HG03280 (cell line): ENCODE results near the gene FAM120B.
"Not testable (repeated sequence)": the region's sequence is repeated elsewhere in the genome, so short reads cannot be mapped to it uniquely, and the experiment has no call there.

Source experiments
- ATAC-seq: cut with Tn5 transposase; IDR thresholded peaks from one replicate; pipeline ENCODE4 v1.9.1; 2021; ENCODE audit warnings: mild to moderate bottlenecking, moderate library complexity; ENCODE audit not compliant: unreplicated experiment

FAM120B gene

DNA sequence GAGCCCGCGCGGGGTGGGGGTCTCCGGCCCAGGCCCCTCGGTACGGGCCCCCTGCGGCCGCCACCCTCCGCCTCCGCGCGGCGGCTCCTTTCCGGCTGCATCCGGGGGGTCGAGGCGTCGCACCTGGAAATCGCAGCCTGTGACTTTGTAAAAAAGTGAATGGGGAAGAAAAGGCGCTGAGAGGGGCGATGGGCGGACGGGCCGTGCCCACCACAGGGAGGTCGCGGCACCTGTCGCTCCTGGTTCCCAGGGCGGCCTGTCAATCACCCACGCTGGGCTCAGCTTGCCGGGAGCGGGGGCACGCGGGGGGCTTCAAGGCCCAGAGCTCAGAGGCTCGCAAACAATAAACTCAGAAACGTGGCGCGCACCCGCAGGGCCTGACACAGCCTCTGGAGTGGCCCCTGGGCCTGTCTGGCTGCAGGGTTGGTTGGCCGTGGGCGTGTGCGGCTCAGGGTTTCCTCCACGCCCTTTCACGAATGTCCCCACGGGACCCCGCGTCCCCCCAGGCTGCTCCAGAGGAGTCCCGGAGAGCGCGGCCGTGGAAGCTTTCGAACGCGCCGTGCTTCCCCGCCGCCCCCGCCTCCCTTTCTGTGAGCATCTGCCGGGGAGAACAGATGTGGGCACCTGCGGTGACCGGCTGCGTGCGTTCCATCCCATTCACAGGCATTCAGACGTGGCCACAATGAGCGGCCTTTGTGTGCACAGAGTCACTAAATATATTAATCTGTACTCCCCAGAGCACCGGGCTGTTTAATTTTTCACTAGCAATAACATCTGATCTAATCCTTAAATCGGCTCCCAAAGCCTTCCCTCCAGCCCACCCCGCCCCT lies 9.6 kb upstream of the FAM120B start:
- no peak for ATAC-seq

DNA sequence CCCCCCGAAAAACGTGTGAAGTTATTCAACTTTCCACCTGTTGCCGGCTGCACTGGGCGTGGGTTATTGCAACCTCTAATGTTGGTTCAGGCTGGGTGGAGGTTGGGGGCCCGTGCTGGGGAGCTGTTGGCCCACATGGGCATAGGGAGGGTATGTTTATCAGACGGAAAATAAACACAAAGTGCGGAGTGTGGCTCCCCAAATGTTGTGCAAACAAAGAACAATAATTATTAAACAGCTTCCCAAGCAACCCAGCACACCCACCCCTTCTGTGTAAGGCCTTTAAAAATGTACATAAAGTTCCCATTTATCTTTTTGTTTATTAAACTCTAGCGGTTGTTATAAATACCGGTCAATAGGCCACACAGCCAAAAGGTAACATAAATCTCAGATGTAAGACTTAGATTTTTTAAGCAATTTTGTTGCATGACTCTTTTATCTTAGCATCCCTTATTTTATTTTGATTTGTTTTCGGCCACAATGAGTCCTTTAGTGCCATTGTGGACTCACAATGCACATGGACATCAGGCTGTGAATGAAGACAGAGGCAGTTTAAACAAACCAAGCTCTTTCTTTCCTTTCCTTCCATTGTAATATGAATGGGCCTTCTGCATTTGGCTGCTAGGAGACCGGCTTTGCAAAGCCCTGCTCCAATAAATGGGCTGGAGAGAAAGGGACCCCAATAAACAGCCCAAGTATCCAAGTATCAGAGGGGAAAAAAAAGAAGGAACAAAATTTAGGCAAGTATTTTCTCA lies 8.8 kb upstream of the FAM120B start:
- no peak for ATAC-seq

DNA sequence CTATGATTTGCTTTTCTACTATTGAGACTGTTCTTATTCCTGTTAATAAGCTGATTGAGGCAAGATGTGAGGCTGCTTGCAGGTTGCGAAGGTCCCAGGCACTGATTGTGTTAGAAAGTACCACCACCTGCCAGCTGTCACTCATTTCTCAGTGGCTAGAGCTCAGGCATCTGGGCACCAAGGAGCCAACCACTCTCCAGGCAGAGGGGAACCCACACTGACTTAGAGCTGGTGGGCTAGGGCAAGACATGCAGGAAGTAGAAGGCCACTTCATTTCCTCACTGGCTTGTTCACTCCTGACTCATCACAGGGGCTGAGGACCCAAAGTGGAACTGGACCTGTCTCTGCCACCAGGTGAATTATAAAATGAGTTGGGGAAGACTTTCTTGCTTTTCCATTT lies 7.9 kb upstream of the FAM120B start:
- no peak for ATAC-seq

DNA sequence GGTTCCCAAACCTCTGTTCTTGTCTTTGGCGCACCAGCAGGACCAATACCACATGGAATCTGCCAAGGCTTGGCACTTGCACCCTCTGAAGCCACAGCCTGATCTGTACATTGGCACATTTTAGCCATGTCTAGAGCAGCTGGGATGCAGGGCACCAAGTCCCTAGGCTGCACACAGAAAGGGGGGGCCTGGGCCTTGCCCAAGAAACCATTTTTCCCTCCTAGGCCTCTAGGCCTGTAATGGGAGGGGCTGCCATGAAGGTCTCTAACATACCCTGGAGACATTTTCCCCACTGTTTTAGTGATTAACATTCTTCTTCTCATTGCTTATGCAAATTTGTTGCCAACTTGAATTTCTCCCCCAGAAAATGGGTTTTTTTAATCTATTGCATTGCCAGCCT lies 5.4 kb upstream of the FAM120B start:
- ATAC-seq, result no peak

DNA sequence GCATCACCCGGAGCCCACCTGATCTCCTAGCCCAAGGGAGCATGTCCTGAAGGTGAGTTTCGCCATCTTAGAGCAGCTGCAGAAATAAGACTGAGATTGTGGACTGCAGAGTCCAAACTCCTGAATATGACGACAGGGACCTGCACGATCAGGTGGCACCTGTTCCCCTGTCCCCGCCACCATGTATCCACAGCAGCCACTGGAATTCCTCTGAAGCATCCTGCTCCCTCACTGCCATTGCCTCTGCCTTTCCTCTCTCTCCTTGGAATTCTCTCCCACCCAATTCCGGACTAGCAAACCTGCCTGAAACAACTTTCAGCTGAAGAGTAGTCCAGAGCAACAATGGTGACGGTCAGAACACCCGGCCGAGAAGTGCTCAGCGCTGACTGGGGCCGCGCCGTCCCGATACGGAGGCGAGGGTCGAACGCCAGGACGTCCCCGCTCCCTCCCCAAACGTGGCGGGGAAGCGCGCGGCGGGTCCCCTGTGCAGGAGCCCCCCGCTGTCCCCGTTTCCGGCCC lies 694 bp upstream of the FAM120B start:
- peak; percentile 10 for ATAC-seq

DNA sequence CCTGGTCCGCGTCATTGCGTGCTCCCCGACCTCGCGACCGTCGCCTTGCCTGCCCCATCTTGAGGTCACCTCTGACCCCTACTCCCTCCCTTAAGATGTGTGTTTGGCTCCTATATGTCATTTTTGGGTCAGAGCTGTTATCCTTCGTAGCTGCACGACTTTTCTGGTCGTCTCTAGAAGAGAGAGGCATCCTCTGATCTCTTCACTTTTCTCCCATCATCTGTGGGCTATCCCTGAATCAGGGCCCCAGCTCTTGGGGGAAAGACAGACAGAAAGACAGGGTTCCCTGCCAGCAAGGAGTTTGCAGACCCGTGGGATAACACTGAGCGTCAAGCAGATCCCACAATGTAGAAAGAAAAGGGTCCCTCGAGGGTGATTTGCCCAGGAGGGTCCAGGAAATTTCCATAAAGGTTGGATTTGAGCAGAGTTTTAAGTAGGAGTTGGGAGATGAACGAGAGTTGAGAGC lies 555 bp downstream of the FAM120B start:
- ATAC-seq, result no peak

DNA sequence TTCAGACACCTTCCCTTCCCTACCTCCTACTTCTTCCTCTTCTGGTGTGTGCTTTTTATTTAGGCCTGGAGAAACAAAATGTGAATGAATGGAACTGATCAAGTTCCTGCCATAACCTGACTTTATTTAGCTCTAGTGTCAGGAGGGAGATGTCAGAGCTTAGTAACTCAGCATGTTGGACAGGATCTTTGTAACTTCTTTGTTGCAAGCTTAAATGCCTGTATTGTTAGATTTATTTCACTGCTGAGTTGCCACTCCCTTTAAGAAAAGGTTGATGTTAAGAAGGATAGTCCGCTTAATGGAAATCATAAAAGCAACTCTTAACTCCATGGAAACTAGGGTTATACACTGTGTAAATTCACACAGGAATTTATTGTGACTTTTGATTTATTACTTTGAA lies 2.2 kb downstream of the FAM120B start:
- no peak for ATAC-seq

DNA sequence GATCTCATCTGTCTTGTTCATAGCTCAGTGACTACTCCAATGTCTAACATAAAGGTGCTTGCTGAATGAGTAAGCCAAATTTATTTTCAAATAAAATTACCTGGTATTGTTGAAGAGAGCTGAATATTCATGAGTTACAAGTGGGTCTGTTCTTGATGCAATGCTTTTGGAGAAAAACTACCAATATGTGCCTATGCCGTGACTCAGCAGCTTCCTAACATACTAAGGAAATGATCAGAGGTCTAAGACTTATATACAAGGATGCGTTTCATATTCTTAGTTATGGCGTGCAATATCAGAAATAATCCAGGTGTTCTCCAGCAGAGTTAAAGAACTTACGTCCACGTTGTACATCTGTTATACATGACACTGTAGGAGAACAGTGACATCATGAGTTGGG lies 5.1 kb downstream of the FAM120B start:
- no peak for ATAC-seq

DNA sequence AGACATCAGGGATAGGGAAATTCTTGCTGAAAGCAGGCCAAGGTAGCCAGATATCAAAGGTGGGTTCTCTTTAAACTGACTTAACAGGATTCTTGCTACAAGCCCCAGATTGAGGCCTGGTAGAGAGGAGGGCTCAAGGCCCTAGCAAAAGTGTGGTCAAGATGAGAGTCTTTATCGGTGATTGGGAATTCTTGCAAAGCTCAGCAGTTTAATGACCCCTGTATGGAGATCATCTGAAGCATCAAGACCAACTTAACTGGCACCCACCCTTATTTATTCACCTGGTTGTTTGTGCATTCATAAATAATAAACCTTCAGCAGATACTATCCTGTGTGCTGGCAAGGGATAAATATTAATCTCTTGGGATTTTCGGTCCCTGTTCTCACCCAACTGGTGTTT lies 6.3 kb downstream of the FAM120B start:
- ATAC-seq, result no peak

DNA sequence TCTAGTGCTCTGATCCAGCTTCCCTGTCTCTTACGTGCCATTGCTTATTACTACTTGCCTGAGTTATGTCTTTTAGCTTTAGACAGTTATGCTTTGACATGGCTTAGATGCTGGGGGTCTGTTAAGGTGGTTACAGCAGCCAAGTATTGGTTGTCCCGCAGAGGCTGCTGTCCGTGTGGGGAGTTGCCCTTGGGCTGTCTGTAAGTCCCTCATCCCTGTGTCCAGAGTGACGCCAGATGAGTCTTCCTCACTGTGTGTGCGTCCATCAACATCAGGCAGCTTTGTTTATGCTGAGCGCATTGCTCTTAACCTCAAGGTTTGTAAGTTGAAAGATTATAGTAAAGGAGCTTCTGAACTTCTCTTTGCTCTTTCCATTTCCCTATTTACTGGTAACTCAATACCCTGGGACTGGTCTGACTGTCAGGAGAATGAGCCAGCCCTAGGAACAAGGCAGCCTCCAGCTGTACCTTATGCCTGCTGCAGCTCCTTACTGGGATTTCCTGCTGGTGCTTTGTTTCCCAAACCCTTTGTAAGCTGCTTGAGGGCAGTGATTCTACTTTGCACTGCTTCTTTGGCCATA lies 7.2 kb downstream of the FAM120B start:
- ATAC-seq, result no peak

DNA sequence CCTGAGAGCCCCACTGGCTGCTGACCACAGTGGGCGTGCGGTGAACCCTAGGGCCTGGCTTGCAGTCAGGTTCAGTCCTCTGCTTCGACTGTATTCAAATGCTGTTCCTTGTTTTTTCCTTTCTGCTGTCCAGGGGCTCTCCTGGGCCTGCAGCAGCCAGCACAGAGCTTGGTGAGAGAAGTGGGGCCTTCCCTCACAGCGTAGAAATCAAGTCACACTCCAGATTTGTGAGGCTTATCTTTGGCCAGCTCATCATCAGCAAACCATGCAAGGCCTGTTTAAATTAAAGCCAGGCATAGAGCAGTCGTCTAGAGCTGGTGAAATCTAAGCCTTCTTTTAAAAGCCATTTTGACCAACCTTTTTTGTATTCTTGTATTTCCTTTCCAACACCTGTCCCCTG lies 8.4 kb downstream of the FAM120B start:
- no peak for ATAC-seq

DNA sequence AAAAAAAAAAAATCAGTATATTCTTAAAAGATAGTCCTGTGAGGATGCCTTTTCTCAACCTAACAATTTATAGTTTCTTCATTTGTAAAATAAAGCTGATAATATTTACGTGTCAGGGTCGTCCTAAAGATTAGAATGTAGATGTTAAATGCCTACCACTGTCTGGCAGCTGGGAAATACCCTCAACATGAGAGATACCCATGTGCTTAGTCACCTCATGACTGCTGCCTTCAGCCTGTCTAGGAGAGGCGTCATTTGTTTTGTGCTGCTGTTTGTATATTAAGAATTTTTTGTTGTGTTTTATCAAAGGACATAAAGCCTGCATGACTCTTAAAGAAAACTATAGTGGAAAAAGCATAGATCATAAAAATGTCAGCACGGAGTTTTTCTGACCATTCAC lies 9.5 kb downstream of the FAM120B start:
- ATAC-seq, result no peak

DNA sequence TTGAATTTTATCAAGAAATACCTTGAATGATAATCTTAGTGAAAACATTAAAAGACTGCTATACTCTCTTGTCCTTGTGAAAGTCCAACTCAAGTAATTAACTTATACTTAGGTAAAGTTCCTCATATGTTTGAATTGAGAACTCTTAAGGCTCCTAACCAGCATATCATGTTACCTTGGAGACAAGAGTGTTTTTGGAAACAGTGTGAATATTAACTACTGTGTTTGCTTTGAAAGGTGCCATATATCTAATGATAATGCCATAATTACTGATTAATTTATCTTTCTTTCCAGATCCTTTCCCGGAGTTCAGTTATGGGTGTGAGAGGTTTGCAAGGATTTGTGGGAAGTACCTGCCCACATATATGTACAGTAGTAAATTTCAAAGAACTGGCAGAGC lies 10.5 kb downstream of the FAM120B start:
- ATAC-seq, result no peak

DNA sequence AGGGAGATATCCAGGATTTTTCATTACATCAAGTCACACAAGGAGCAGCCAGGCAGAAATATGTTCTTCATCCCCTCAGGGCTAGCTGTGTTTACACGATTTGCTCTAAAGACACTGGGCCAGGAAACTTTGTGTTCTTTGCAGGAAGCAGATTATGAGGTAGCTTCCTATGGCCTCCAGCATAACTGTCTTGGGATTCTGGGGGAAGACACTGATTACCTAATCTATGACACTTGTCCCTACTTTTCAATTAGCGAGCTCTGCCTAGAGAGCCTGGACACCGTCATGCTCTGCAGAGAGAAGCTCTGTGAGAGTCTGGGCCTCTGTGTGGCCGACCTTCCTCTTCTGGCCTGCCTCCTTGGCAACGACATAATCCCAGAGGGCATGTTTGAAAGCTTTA lies 11.2 kb downstream of the FAM120B start:
- ATAC-seq, result no peak

DNA sequence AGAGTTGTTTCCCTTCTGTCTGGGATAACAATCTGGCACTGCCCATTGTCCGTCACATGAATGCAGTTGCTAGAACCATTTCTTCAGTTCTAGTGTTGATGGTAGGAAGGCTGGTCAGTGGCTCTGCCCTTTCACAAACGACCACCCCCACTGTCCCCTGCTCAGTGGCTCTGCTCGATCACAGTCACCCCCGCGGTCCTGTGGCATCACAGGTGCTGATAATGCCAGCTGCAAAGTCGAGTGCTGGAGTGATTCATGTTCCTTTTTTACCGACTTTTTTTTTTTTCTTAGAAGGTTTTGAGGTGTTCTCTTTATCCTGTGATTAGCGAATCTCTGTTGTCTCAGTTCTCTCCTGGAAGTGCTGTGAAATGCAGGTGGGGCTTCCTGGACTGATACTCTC lies 22.8 kb downstream of the FAM120B start:
- ATAC-seq, result no peak

DNA sequence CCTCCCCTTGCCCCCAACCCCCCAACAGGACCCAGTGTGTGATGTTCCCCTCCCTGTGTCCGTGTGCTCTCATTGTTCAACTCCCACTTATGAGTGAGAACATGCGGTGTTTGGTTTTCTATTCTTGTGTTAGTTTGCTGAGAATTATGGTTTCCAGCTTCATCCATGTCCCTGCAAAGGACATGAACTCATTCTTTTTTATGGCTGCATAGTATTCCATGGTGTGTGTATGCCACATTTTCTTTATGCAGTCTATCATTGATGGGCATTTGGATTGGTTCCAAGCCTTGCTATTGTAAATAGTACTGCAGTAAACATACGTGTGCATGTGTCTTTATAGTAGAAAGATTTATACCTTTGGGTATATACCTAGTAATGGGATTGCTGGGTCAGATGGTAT lies 28.6 kb downstream of the FAM120B start:
- ATAC-seq, result not testable (repeated sequence)

DNA sequence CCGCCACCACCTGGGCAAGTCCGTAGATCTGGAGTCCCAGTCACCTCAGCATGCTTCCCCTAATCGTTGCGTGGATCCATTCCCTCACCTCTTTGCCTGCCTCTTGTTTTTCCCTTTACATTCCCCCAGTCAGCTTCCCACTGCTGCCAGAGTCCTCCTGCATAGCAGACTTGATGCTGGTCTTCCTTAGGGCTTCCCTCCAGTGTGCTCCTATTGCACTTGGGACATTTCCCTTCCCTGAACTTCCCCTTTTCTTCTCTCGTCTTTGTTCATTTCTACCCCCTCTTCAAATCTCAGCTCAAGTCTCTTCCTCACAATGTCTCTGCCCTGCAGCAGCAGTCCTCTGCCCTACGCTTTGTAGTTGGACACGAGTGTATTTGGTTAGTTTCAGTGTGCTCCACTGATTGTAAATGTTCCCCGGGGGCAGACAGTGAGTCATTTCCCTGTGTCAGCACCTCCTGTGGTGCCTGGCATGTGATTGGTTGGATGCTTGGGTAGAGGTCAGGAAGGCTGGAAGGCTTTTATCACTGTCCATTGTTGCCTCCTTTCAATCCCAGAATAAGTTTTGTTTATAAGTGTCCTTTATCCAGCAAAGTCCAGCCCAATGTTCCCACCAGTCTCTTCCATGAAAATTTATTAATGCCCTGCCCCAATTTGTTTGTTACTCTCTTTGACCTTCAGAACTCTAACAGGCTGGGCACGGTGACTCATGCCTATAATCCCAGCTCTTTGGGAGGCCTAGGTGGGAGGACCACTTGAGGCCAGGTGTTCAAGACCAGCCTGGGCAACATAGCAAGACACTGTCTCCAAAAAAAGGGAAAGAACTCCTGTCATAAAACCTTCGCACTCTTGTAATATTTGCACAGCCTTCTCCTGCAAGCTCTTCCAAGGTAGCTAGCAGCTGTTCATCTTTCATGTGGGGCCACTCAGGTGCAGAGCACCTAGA lies 38.3 kb downstream of the FAM120B start:
- no peak for ATAC-seq

DNA sequence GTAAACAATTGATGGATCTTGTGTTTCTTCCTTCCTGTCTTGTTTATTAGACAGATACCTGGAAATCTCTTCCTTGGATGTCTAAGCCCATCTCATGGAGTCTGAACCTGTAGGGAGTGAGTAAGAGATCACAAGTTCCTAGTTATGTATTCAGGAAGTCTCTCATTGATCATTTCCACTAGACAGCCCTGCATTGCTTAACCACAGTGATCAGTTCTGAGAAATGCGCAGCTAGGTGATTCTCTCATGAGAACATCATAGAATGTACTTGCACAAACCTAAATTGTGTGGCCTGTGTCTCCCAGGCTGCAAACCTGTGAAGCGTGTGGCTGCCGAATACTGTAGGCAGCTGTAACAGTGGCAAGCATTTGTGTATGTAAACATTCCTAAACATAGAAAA lies 39.1 kb downstream of the FAM120B start:
- peak; percentile 42 for ATAC-seq

DNA sequence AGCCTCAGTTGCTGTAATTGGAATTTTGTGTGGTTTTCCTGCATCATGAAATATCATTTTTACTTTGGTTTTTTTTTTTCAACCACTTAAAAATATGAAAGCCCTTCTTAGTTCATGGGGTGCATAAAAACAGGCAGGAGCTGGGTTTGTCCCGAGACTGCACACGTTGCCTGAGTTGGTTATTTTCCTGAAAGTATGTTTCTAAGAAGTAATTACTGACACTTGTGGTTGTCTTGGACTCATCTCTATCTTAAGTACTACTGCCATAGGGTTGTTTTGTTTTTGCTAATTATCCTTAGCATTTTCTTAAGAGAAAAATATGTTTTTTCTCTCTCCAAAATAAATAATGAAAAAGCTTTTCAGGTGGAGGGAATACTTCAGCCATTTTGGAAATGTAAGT lies 40.1 kb downstream of the FAM120B start:
- ATAC-seq, result peak; percentile 12

DNA sequence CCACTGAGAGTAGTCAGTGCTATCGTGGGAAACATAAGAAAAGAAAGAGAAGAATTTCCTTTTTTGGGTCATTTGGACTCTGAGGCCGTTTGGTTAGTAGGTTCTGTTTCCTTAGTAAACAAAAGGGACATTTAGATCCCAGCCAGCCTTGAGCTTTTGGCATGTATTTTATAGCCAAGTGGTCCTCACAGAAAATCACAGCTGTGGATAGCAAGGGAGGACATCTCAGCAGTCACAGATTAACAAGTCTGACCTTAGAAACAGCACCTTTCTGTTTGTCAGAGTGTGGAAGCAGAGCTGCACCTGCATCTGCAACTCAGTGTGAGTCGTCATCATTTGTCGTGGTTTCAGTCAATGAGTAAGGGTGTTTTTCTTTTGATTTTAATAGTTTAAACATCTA lies 40.5 kb downstream of the FAM120B start:
- peak; percentile 90 for ATAC-seq

DNA sequence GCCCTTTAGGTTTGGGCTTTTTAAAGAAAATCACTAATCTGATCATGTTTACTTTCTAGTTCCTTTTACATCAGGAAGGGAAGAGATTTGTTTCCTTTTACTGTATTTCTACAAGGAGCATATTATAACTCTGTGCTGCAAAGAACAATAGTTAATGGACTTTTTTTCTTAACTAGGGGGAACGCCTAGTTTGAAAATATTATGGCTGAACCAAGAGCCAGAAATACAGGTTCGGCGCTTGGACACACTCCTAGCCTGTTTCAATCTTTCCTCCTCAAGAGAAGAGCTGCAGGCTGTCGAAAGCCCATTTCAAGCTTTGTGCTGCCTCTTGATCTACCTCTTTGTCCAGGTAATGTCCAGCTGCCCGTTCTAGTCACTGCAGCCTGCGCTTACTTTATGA lies 41.4 kb downstream of the FAM120B start:
- no peak for ATAC-seq
